WERI-Rb-1 (cell line): ENCODE measurements around the gene BICDL1.

ENCODE experiments used
- DNase-seq: peaks from one replicate; pipeline ENCODE4 v3.0.0-alpha.2; 2020
- H3K27ac ChIP-seq: fragments of 250-450 bp; sonication (Bioruptor Pico); 2 replicates; pipeline ENCODE4 v1.5.1; 2020; ENCODE audit warnings: mild to moderate bottlenecking, moderate library complexity
- H3K27me3 ChIP-seq: fragments of 250-450 bp; sonication (Bioruptor Pico); 2 replicates; pipeline ENCODE4 v1.5.1; 2021; ENCODE audit warnings: mild to moderate bottlenecking, low read depth, moderate library complexity; ENCODE audit not compliant: insufficient read depth, severe bottlenecking
- H3K36me3 ChIP-seq: fragments of 250-450 bp; sonication (Bioruptor Pico); 2 replicates; pipeline ENCODE4 v1.5.1; 2020; ENCODE audit warnings: mild to moderate bottlenecking, moderate library complexity
- H3K4me3 ChIP-seq: 2 replicates; pipeline ENCODE4 v1.5.1; 2011; ENCODE audit warnings: low read depth, mild to moderate bottlenecking, control low read depth, low read length
- H3K9me3 ChIP-seq: fragments of 250-450 bp; sonication (Bioruptor Pico); 2 replicates; pipeline ENCODE4 v1.5.1; 2021; ENCODE audit warnings: mild to moderate bottlenecking, moderate library complexity; ENCODE audit not compliant: severe bottlenecking
- CTCF ChIP-seq: IDR thresholded peaks from 2 replicates; pipeline ENCODE4 v1.5.1; 2011; ENCODE audit warnings: low read depth, mild to moderate bottlenecking, control low read depth, inconsistent platforms, low read length

BICDL1 gene

GRCh38 chr12:120067084-120067869 lies 78.2 kb downstream of the BICDL1 start:
- Histone ChIP-seq H3K27ac (no peak overlapping the region), H3K36me3 (peaks cover 21% of the 10 kb centered on the region), H3K4me3 (no peak overlapping the region), H3K9me3 (no peaks in the 10 kb centered on the region), H3K27me3 (no peaks in the 10 kb centered on the region)
- DNase-seq = no peak
- no peak for TF ChIP-seq CTCF

GRCh38 chr12:120067901-120068300 lies 78.9 kb downstream of the BICDL1 start:
- peaks cover 24% of the 10 kb centered on the region for H3K36me3 ChIP-seq
- H3K4me3 ChIP-seq = no peak overlapping the region
- H3K27ac ChIP-seq = no peak overlapping the region
- DNase-seq = no peak
- no peaks in the 10 kb centered on the region for H3K9me3 ChIP-seq
- no peaks in the 10 kb centered on the region for H3K27me3 ChIP-seq
- TF ChIP-seq CTCF = no peak

DNA sequence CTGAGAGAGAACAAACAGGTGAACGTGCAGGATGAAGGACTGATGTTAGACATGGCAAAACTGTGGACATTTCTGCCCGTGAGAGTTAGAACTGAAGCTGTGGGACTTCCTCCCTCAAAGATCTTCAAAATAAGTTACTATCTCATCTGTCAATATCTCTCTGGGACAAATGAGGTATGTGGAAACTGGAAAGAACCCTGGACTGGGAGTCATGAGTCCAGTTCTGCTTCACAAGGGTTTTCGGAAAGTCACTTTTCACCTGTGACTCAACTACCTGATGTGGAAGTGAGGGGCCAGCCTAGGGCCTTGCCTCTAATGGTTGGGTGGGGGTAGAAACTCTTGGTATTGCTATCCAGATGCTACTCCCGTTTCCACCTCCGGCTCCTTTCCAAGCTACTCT lies 80.2 kb downstream of the BICDL1 start:
- H3K36me3 ChIP-seq = peaks cover 31% of the 10 kb centered on the region
- no peaks in the 10 kb centered on the region for H3K27me3 ChIP-seq
- no peak overlapping the region for H3K27ac ChIP-seq
- no peak overlapping the region for H3K4me3 ChIP-seq
- no peaks in the 10 kb centered on the region for H3K9me3 ChIP-seq
- no peak for DNase-seq
- TF ChIP-seq CTCF = no peak

GRCh38 chr12:120071493-120072020 lies 82.5 kb downstream of the BICDL1 start:
- no peaks in the 10 kb centered on the region for H3K9me3 ChIP-seq
- DNase-seq = no peak
- peaks cover 18% of the 10 kb centered on the region for H3K36me3 ChIP-seq
- H3K27me3 ChIP-seq = no peaks in the 10 kb centered on the region
- H3K4me3 ChIP-seq = no peak overlapping the region
- no peak for TF ChIP-seq CTCF
- H3K27ac ChIP-seq = no peak overlapping the region

DNA sequence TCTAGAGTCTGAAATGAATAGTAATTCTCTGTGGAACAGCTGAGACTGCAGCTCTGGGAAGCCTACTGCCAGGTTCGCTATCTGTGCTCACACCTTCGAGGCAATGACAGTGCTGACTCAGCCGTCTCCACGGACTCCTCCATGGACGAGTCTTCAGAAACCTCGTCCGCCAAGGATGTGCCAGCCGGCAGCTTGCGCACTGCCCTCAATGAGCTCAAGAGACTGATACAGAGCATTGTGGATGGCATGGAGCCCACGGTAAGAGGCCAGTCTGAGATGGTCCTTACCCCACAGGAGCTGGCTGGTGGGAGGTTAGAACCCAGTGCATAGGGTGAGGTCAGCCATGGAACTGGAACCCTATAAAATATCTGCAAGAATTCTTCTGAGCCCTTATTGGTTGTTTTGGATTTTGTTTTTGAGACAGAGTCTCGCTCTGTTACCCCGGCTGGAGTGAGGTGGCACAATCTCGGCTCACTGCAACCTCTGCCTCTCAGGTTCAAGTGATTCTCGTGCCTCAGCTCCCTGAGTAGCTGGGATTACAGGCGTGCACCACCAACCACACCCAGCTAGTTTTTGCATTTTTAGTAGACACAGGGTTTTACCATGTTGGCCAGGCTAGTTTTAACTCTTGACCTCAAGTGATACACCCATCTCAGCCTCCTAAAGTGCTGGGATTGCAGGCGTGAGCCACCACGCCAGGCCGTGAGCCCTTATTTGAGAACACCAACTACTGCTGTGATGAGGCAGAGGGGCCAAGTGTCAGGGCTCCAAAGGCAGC lies 83.6 kb downstream of the BICDL1 start:
- DNase-seq = no peak
- no peak for TF ChIP-seq CTCF
- Histone ChIP-seq H3K27me3 (no peaks in the 10 kb centered on the region), H3K9me3 (no peaks in the 10 kb centered on the region), H3K4me3 (no peak overlapping the region), H3K36me3 (peaks cover 17% of the 10 kb centered on the region), H3K27ac (no peak overlapping the region)
